Colonic mucosa (tissue), 4 donors: ENCODE data around the gene TRIP13. TPM values are rescaled to one million over a fixed set of nuclear protein-coding genes. Genes with fewer than 3 reads are reported as not detected.
"Not testable (repeated sequence)": the region's sequence is repeated elsewhere in the genome, so short reads cannot be mapped to it uniquely, and the experiment has no call there.

Experiments used
- DNase-seq: peaks from one replicate; pipeline ENCODE4 v3.0.0-alpha.2; 2020
- H3K27ac ChIP-seq: fragments of 200-600 bp; one replicate; pipeline ENCODE4 v1.8.0; 2021
- H3K27me3 ChIP-seq: fragments of 200-600 bp; one replicate; pipeline ENCODE4 v1.8.0; 2021
- H3K36me3 ChIP-seq: fragments of 200-600 bp; one replicate; pipeline ENCODE4 v1.8.0; 2021
- H3K4me1 ChIP-seq: fragments of 200-600 bp; one replicate; pipeline ENCODE4 v1.8.0; 2021; ENCODE audit warnings: mild to moderate bottlenecking
- H3K4me3 ChIP-seq: fragments of 200-600 bp; one replicate; pipeline ENCODE4 v1.8.0; 2021
- H3K9ac ChIP-seq, 2 donors: one replicate each; pipeline ENCODE4 v1.7.0; 2013; ENCODE audit warnings: control low read depth in 2 of 2, low read depth in 2 of 2, low read length in 2 of 2
- H3K9me3 ChIP-seq: fragments of 200-600 bp; one replicate; pipeline ENCODE4 v1.8.0; 2021
- intact Hi-C: fragments of 100-400 bp; cut with DNase I; formaldehyde crosslinking; loops from one replicate; pipeline ENCODE4 v1.14.1; 2022
- total RNA-seq, 2 donors: library from RNA; stranded (reverse); fragmentation: NEBNext Ultra II Directional in 1 of 2; extraction: Animal tissue kit (Norgen Biotek cat#: 25700) in 1 of 2; gene quantifications; one replicate each; pipeline ENCODE4 v1.2.1, GENCODE V29; 2021
- TF ChIP-seq, protein P1 (sequence below): fragments of 200-600 bp; IDR thresholded peaks from one replicate; pipeline ENCODE4 v1.8.0; 2022; ENCODE audit warnings: antibody characterized with exemption, mild to moderate bottlenecking
- donor health status: healthy.
- donor health status: DM: no; HTN: no; CAD: no.
- donor health status: DM: no; HTN: no; CAD: no.

TRIP13 gene
- total RNA-seq, 2 donors from 2014 or later, result 5.8 to 18.1 TPM

DNA sequence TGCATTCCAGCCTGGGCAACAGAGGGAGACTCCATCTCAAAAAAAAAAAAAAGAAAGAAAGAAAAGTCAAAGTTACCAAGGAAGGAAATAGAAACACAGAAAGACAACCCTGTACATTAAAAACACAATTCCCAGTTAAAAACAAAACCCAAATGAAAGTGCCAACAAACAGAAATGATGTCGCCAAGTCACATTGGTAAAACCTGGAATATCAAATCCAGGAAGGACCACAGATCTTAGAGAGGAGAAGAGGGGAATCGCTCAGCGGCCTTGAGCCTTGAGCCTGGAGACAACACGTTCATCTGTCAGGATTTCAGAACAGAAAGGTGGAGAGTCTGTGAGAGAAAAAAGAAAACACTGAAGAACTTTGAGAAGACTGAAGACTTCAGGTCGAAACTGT lies 40.7 kb upstream of the TRIP13 start:
- no peak for DNase-seq
- TF ChIP-seq, protein P1, sequence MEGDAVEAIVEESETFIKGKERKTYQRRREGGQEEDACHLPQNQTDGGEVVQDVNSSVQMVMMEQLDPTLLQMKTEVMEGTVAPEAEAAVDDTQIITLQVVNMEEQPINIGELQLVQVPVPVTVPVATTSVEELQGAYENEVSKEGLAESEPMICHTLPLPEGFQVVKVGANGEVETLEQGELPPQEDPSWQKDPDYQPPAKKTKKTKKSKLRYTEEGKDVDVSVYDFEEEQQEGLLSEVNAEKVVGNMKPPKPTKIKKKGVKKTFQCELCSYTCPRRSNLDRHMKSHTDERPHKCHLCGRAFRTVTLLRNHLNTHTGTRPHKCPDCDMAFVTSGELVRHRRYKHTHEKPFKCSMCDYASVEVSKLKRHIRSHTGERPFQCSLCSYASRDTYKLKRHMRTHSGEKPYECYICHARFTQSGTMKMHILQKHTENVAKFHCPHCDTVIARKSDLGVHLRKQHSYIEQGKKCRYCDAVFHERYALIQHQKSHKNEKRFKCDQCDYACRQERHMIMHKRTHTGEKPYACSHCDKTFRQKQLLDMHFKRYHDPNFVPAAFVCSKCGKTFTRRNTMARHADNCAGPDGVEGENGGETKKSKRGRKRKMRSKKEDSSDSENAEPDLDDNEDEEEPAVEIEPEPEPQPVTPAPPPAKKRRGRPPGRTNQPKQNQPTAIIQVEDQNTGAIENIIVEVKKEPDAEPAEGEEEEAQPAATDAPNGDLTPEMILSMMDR, result no peak

DNA sequence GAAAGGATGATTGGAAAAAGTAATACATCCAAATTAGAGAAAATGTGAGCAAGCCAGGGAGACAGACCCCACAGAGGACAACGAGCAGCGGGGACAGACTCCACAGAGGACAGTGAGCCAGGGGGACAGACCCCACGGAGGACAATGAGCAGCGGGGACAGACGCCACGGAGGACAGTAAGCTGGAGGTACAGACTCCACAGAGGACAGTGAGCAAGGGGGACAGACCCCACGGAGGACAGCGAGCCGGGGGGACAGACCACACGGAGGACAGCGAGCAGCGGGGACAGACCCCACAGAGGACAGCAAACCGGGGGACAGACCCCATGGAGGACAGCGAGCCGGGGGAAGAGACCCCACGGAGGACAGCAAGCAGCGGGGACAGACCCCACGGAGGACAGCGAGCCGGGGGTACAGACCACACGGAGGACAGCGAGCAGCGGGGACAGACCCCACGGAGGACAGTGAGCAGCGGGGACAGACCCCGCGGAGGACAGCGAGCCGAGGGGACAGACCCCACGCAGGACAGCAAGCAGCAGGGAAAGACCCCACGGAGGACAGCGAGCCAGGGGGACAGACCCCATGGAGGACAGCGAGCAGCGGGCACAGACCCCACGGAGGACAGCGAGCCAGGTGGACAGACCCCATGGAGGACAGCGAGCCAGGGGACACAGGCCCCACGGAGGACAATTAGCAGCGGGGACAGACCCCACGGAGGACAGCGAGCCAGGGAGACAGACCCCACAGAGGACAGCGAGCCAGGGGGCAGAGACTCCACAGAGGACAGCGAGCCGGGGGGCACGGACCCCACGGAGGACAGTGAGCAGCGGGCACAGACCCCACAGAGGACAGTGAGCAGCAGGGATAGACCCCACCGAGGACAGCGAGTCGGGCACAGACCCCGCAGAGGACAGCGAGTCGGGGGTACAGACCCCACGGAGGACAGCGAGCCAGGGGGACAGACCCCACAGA lies 40.0 kb upstream of the TRIP13 start:
- H3K9ac ChIP-seq, result no peak overlapping the region
- H3K4me1 ChIP-seq, result no peaks in the 10 kb centered on the region
- no peaks in the 10 kb centered on the region for H3K9me3 ChIP-seq
- no peak for DNase-seq
- peaks cover 12% of the 10 kb centered on the region for H3K27me3 ChIP-seq
- H3K4me3 ChIP-seq, result no peak overlapping the region
- H3K36me3 ChIP-seq, result no peaks in the 10 kb centered on the region
- TF ChIP-seq, protein P1, result no peak
- intact Hi-C loops, result no loop called here
- no peak overlapping the region for H3K27ac ChIP-seq

More for the DNA sequence above, 40.7 kb upstream of the TRIP13 start:
- Histone ChIP-seq H3K36me3 (no peaks in the 10 kb centered on the region), H3K4me3 (no peak overlapping the region), H3K27ac (no peak overlapping the region), H3K9me3 (no peaks in the 10 kb centered on the region), H3K9ac (no peak overlapping the region), H3K4me1 (no peaks in the 10 kb centered on the region), H3K27me3 (peaks cover 12% of the 10 kb centered on the region)
- intact Hi-C loops, result no loop called here

DNA sequence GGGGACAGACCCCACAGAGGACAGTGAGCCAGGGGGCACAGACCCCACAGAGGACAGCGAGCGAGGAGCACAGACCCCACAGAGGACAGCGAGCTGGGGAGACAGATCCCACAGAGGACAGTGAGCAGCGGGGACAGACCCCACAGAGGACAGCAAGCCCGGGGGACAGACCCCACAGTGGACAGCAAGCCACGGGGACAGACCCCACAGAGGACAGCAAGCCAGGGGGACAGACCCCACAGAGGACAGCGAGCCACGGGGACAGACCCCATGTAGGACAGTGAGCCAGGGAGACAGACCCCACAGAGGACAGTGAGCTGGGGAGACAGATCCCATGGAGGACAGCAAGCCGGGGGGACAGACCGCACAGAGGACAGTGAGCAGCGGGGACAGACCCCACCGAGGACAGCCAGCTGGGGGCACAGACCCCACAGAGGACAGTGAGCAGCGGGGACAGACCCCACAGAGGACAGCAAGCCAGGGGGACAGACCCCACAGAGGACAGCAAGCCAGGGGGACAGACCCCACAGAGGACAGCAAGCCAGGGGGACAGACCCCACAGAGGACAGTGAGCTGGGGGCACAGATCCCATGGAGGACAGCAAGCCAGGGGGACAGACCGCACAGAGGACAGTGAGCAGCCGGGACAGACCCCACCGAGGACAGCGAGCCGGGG lies 39.1 kb upstream of the TRIP13 start:
- H3K4me1 ChIP-seq, H3K9ac ChIP-seq, H3K9me3 ChIP-seq, H3K4me3 ChIP-seq, DNase-seq, H3K36me3 ChIP-seq, H3K27ac ChIP-seq, intact Hi-C loops: not testable (repeated sequence)
- H3K27me3 ChIP-seq, result peaks cover 12% of the 10 kb centered on the region

DNA sequence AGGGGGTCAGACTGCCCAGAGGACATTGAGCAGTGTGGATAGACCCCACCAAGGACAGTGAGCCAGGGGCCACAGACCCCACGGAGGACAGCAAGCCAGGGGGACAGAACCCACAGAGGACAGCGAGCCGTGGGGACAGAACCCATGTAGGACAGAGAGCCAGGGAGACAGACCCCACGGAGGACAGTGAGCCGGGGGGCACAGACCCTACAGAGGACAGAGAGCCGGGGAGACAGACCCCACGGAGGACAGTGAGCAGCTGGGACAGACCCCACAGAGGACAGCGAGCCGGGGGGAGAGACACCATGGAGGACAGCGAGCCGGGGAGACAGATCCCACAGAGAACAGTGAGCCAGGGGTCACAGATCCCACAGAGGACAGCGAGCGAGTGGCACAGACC lies 38.5 kb upstream of the TRIP13 start:
- intact Hi-C loops, result no loop called here
- TF ChIP-seq, protein P1, result no peak
- Histone ChIP-seq H3K4me1 (no peaks in the 10 kb centered on the region), H3K36me3 (no peaks in the 10 kb centered on the region), H3K9me3 (no peaks in the 10 kb centered on the region), H3K9ac (no peak overlapping the region), H3K27ac (no peak overlapping the region), H3K4me3 (no peak overlapping the region), H3K27me3 (peaks cover 12% of the 10 kb centered on the region)
- no peak for DNase-seq

DNA sequence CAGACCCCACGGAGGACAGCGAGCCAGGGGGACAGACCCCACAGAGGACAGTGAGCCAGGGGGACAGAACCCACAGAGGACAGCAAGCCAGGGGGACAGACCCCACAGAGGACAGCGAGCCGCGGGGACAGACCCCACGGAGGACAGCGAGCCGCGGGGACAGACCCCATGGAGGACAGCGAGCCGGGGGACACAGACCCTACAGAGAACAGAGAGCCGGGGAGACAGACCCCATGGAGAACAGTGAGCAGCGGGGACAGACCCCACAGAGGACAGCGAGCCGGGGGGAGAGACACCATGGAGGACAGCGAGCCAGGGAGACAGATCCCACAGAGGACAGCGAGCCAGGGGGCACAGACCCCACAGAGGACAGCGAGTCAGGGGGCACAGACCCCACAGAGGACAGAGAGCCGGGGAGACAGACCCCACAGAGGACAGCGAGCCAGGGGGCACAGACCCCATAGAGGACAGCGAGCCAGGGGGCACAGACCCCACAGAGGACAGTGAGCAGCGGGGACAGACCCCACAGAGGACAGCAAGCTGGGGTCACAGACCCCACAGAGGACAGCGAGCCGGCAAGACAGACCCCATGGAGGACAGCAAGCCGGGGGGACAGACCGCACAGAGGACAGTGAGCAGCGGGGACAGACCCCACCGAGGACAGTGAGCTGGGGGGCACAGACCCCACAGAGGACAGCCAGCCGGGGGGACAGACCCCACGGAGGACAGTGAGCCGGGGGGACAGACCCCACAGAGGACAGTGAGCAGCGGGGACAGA lies 37.5 kb upstream of the TRIP13 start:
- no peak for DNase-seq
- TF ChIP-seq, protein P1, result no peak
- no peaks in the 10 kb centered on the region for H3K36me3 ChIP-seq
- H3K4me1 ChIP-seq, result no peaks in the 10 kb centered on the region
- no peak overlapping the region for H3K27ac ChIP-seq
- no peak overlapping the region for H3K9ac ChIP-seq
- no peaks in the 10 kb centered on the region for H3K9me3 ChIP-seq
- intact Hi-C loops, result no loop called here
- no peak overlapping the region for H3K4me3 ChIP-seq
- H3K27me3 ChIP-seq, result peaks cover 10% of the 10 kb centered on the region
